Fibroblast of skin of scalp (primary cell): ENCODE measurements around the gene KCNA2.
A peak's percentile ranks its signal among the peaks of the same experiment; 100 is the strongest.

ENCODE experiments used
- DNase-seq: peaks from one replicate; pipeline ENCODE4 v3.0.0-alpha.2; 2013

The KCNA2 gene

GRCh38 chr1:110565565-110565964 is 40.6 kb downstream of the KCNA2 start:
- no peak for DNase-seq

- no peak for DNase-seq
Observed at GRCh38 chr1:110563089-110563488, 43.1 kb downstream of the KCNA2 start.

- DNase-seq = no peak
Observed at GRCh38 chr1:110561596-110561995, 44.6 kb downstream of the KCNA2 start.

GRCh38 chr1:110559157-110559556 is 47.0 kb downstream of the KCNA2 start:
- no peak for DNase-seq

GRCh38 chr1:110557481-110557880 is 48.7 kb downstream of the KCNA2 start:
- no peak for DNase-seq

- DNase-seq = no peak
Observed at GRCh38 chr1:110556471-110556807, 49.7 kb downstream of the KCNA2 start.

- DNase-seq = no peak
Observed at GRCh38 chr1:110555807-110556470, 50.2 kb downstream of the KCNA2 start.

- DNase-seq = peak; percentile 18
Observed at GRCh38 chr1:110554871-110555801, 51.0 kb downstream of the KCNA2 start.

- no peak for DNase-seq
Observed at GRCh38 chr1:110551278-110551809, 54.8 kb downstream of the KCNA2 start.

GRCh38 chr1:110549831-110550230 is 56.3 kb downstream of the KCNA2 start:
- DNase-seq = no peak

GRCh38 chr1:110548381-110548780 is 57.8 kb downstream of the KCNA2 start:
- peak; percentile 2 for DNase-seq

- DNase-seq = no peak
Observed at GRCh38 chr1:110547017-110547416, 59.1 kb downstream of the KCNA2 start.

GRCh38 chr1:110545492-110545891 is 60.7 kb downstream of the KCNA2 start:
- no peak for DNase-seq

- no peak for DNase-seq
Observed at GRCh38 chr1:110544753-110545152, 61.4 kb downstream of the KCNA2 start.
